ENCODE measurements around the gene SPINT4. TPM values are rescaled to one million over a fixed set of nuclear protein-coding genes. Genes with fewer than 3 reads are reported as not detected.

Gene SPINT4
- total RNA-seq, 1 experiment from 2014 or later, result not detected

GRCh38 chr20:45768479-45768878, 46.3 kb downstream of the SPINT4 start:
- TF ChIP-seq TCF7L2 (IDR thresholded peaks at IDR 0.05; ENCODE audit: low read depth, low read length), result no peak
- no peak for TF ChIP-seq POLR2AphosphoS5 (IDR thresholded peaks at IDR 0.05; ENCODE audit: low read depth, low read length)
- TF ChIP-seq REST (IDR thresholded peaks at IDR 0.05; ENCODE audit: insufficient read depth in 1 of 2, low read depth in 2 of 2, low read length in 1 of 2), result no peak
- TF ChIP-seq CTCF (IDR thresholded peaks at IDR 0.05), result no peak
- TF ChIP-seq SIN3A (IDR thresholded peaks at IDR 0.05; ENCODE audit: borderline replicate concordance, insufficient read depth, low read depth, low read length), result no peak
- Histone ChIP-seq H3K27me3 (ENCODE audit: control insufficient read depth, insufficient read depth, low read length) (no peaks in the 10 kb centered on the region), H3K9me3 (ENCODE audit: control insufficient read depth, insufficient read depth, low read depth, low read length) (no peaks in the 10 kb centered on the region), H3K27ac (ENCODE audit: low read length) (no peak overlapping the region), H3K36me3 (ENCODE audit: control insufficient read depth, insufficient read depth, low read length) (no peaks in the 10 kb centered on the region), H3K4me1 (ENCODE audit: control insufficient read depth, insufficient read depth, low read length) (no peaks in the 10 kb centered on the region), H3K4me3 (ENCODE audit: low read depth in 2 of 2, low read length in 2 of 2) (no peak overlapping the region)
- intact Hi-C loops (cut with micrococcal nuclease; ENCODE audit: unreplicated experiment) (no loop called here), in situ Hi-C loops (cut with HindIII; ENCODE audit: low pct_unique_long_range_greater_than_20kb, low sequenced_read_pairs) (no loop called here)
- ChIA-PET POLR2A (interaction anchor here (0.6 kb wide), 1 partner anchor 224 kb away, joined by 5 read pairs; no protein-coding TSS in a partner anchor), CTCF (interaction anchor here (0.7 kb wide), 1 partner anchor 445 kb away, joined by 3 read pairs; no protein-coding TSS in a partner anchor)
- DNase-seq (ENCODE audit: low read depth, low spot score), result no peak
- ATAC-seq, result no peak
- no TSS peak for BruUV-seq (replicated peaks)

GRCh38 chr20:45771182-45771759, 49.1 kb downstream of the SPINT4 start:
- no TSS peak for BruUV-seq (replicated peaks)
- no peaks in the 10 kb centered on the region for H3K27me3 ChIP-seq (ENCODE audit: control insufficient read depth, insufficient read depth, low read length)
- H3K27ac ChIP-seq (ENCODE audit: low read length), result no peak overlapping the region
- TF ChIP-seq CTCF (IDR thresholded peaks at IDR 0.05) (peak; percentile 92), SIN3A (IDR thresholded peaks at IDR 0.05; ENCODE audit: borderline replicate concordance, insufficient read depth, low read depth, low read length) (no peak), REST (IDR thresholded peaks at IDR 0.05; ENCODE audit: insufficient read depth in 1 of 2, low read depth in 2 of 2, low read length in 1 of 2) (no peak)
- ChIA-PET CTCF (interaction anchor here (0.6 to 1.7 kb wide), 6 partner anchors 142 to 452 kb away, joined by 3 to 8 read pairs (median 4); partner anchors contain the start of genes SYS1 and WFDC10A), POLR2A (no interaction called here)
- in situ Hi-C loops (cut with HindIII; ENCODE audit: low pct_unique_long_range_greater_than_20kb, low sequenced_read_pairs) (no loop called here), intact Hi-C loops (cut with micrococcal nuclease; ENCODE audit: unreplicated experiment) (loop anchor here (1.0 to 10.0 kb wide), 4 partner anchors 178 to 446 kb away; no protein-coding TSS in a partner anchor)
- H3K9me3 ChIP-seq (ENCODE audit: control insufficient read depth, insufficient read depth, low read depth, low read length), result no peaks in the 10 kb centered on the region
- no peaks in the 10 kb centered on the region for H3K36me3 ChIP-seq (ENCODE audit: control insufficient read depth, insufficient read depth, low read length)
- ATAC-seq (peak; percentile 80), DNase-seq (ENCODE audit: low read depth, low spot score) (peak; percentile 82)
- no peaks in the 10 kb centered on the region for H3K4me1 ChIP-seq (ENCODE audit: control insufficient read depth, insufficient read depth, low read length)
- H3K4me3 ChIP-seq (ENCODE audit: low read depth in 2 of 2, low read length in 2 of 2), result no peak overlapping the region

All from Panc1 (cell line).